Stomach (tissue), 9 donors: ENCODE data around the gene MAST4. TPM values are rescaled to one million over a fixed set of nuclear protein-coding genes. Genes with fewer than 3 reads are reported as not detected.
A peak's percentile ranks its signal among the peaks of the same experiment; 100 is the strongest.

Source experiments
- DNase-seq, 2 donors: peaks; one replicate each; pipeline versions ENCODE4 v3.0.0 to v3.0.0-alpha.2; 2013 to 2019
- H3K27ac ChIP-seq, 5 donors: fragments of 200-600 bp in 4 of 5; sonication (generic) in 4 of 5; one replicate each; pipeline ENCODE4 v1.5.1; 2013 to 2019; ENCODE audit warnings: mild to moderate bottlenecking in 1 of 5, moderate library complexity in 1 of 5
- H3K27me3 ChIP-seq, 3 donors: fragments of 200-600 bp; sonication (generic); one replicate each; pipeline ENCODE4 v1.5.1; 2017 to 2019; ENCODE audit warnings: mixed run types in 1 of 3
- H3K36me3 ChIP-seq, 4 donors: fragments of 200-600 bp; sonication (generic); 1 replicate in 3 of 4; 2 replicates in 1 of 4; pipeline ENCODE4 v1.5.1; 2016 to 2019
- H3K4me1 ChIP-seq, 4 donors: fragments of 200-600 bp; sonication (generic); one replicate each; pipeline ENCODE4 v1.5.1; 2016 to 2019
- H3K4me3 ChIP-seq, 4 donors: fragments of 200-600 bp; sonication (generic) in 3 of 4; one replicate each; pipeline ENCODE4 v1.5.1; 2016 to 2019; ENCODE audit warnings: mild to moderate bottlenecking in 1 of 4
- H3K9me3 ChIP-seq, 4 donors: fragments of 200-600 bp; sonication (generic); one replicate each; pipeline ENCODE4 v1.5.1; 2016 to 2019
- CTCF ChIP-seq, 7 experiments: fragments of 450-650 bp in 4 of 7; fragments of 200-600 bp in 3 of 7; sonication (generic) in 3 of 7; IDR thresholded peaks; one replicate each; pipeline ENCODE4 v1.5.1; 2016 to 2019; ENCODE audit warnings: antibody characterized with exemption in 7 of 7, control low read depth in 2 of 7, mild to moderate bottlenecking in 1 of 7
- EP300 ChIP-seq: sonication (generic); formaldehyde crosslinking; IDR thresholded peaks from one replicate; pipeline ENCODE4 v1.6.1; 2017; ENCODE audit warnings: antibody characterized with exemption
- POLR2A ChIP-seq, 4 donors: fragments of 450-650 bp; IDR thresholded peaks; one replicate each; pipeline ENCODE4 v1.6.1; 2016; ENCODE audit warnings: antibody characterized with exemption in 4 of 4, control low read depth in 2 of 4, mild to moderate bottlenecking in 1 of 4, moderate library complexity in 1 of 4
- POLR2AphosphoS5 ChIP-seq, 3 donors: sonication (generic); formaldehyde crosslinking; IDR thresholded peaks; one replicate each; pipeline ENCODE4 v1.6.1; 2016; ENCODE audit warnings: antibody characterized with exemption in 3 of 3
- WGBS, 5 donors: extraction: QIAGEN DNeasy Blood & Tissue Kit in 3 of 5; methylation state at CpG; one replicate each; pipeline versions ENCODE4 v1.1.5 to v1.1.7; 2013 to 2018; 5-methylcytosine and 5-hydroxymethylcytosine counted together
- intact Hi-C: fragments of 100-400 bp; cut with DNase I; formaldehyde crosslinking; loops from one replicate; pipeline ENCODE4 v1.15.1; 2023; ENCODE audit warnings: low total_unique reads
- polyA plus RNA-seq, 3 donors: library from polyadenylated mRNA; stranded (reverse); fragments of 200-250 nt; gene quantifications; one replicate each; pipeline ENCODE4 v1.2.3, GENCODE V29; 2013
- total RNA-seq, 5 donors: library from RNA; depleted of rRNA; stranded (reverse); fragments of >200 nt; gene quantifications; one replicate each; pipeline versions ENCODE4 v1.1.0 to v1.2.3, GENCODE V29; 2014 to 2016
- donor health status: healthy with polysubstance abuse.
- donor health status: Bipolar disorder and iron deficiency.
- donor health status: healthy.

The MAST4 gene
- total and polyA plus RNA-seq, 8 donors = 1.5 to 52.5 (median 32.1) TPM

DNA sequence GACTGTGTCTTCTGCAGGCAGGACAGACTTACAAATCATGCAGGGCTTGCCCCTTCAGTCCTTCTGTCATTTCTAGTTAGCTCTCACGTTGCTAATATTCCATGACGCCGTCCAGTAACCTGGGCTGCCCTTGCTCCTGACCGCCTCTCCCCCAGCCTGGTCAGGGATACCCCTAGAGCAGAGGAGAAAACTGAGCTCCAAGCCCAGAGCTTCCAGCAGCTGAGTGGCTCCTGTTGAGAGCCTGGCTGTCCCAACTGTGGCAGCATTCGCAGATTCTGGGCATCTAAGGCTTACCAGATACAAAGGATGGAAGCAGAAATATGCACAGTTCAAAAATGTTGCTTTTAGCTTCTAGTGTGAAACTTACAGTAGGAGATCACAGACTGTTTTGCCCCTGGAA, 415.2 kb downstream of the MAST4 start:
- no peak for TF ChIP-seq EP300
- TF ChIP-seq POLR2AphosphoS5 (IDR thresholded peaks at IDR 0.05) = no peak
- no peak for TF ChIP-seq POLR2A (IDR thresholded peaks at IDR 0.05)
- TF ChIP-seq CTCF (IDR thresholded peaks at IDR 0.05) = no peak
- 59 to 68% (median 67%) methylated on average over 5 of the region's 5 CpGs for WGBS, 5 donors
- no peak overlapping the region for H3K4me3 ChIP-seq

DNA sequence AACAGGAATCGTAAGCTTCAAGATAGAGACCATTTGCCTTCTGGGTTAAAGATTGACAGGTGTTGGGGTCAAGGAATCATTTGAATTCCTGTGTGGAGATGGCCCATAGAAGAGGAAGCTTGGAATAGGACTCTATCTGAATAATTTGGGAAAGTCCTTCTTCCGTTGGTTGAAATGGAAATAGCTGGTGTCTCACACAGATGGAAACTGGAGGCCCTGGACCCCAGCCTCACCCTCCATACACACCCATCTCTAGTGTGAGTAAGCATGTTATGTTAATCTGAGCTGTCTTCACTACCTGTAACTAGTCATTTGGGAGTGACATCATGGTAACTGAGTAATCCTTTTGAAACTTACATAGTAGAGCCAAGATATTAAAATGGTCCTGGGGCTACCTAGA, 416.0 kb downstream of the MAST4 start:
- Histone ChIP-seq H3K4me3 (no peak overlapping the region), H3K27me3 (no peaks in the 10 kb centered on the region), H3K4me1 (peaks cover 22 to 95% (median 52%) of the 10 kb centered on the region in 4 donors), H3K9me3 (no peaks in the 10 kb centered on the region), H3K27ac (peak overlapping the region in 4 of 5 donors; percentile 42 to 72 (median 58)), H3K36me3 (no peaks in the 10 kb centered on the region)
- no peak for DNase-seq
- TF ChIP-seq EP300 = no peak
- no peak for TF ChIP-seq POLR2AphosphoS5 (IDR thresholded peaks at IDR 0.05)
- no peak for TF ChIP-seq CTCF (IDR thresholded peaks at IDR 0.05)
- TF ChIP-seq POLR2A (IDR thresholded peaks at IDR 0.05) = no peak
- WGBS, 5 donors = 59 to 75% (median 65%) methylated on average over 2 of the region's 2 CpGs
- intact Hi-C loops = no loop called here

More for the DNA sequence above, 415.2 kb downstream of the MAST4 start:
- Histone ChIP-seq H3K27me3 (no peaks in the 10 kb centered on the region), H3K36me3 (no peaks in the 10 kb centered on the region), H3K27ac (peak overlapping the region in 4 of 5 donors; percentile 42 to 72 (median 58)), H3K9me3 (no peaks in the 10 kb centered on the region), H3K4me1 (peaks cover 27 to 95% (median 58%) of the 10 kb centered on the region in 4 donors)
- no peak for DNase-seq
- intact Hi-C loops = no loop called here

- Histone ChIP-seq H3K27ac (peak overlapping the region in 3 of 5 donors; percentile 76 to 82 (median 81)), H3K36me3 (no peaks in the 10 kb centered on the region), H3K4me1 (peaks cover 22 to 85% (median 44%) of the 10 kb centered on the region in 4 donors), H3K27me3 (no peaks in the 10 kb centered on the region), H3K9me3 (no peaks in the 10 kb centered on the region), H3K4me3 (no peak overlapping the region)
- intact Hi-C loops = no loop called here
- no peak for DNase-seq
- WGBS, 5 donors = 23 to 33% (median 28%) methylated on average over 1 of the region's 1 CpG
- TF ChIP-seq POLR2AphosphoS5 (IDR thresholded peaks at IDR 0.05) = no peak
- no peak for TF ChIP-seq EP300
- TF ChIP-seq CTCF (IDR thresholded peaks at IDR 0.05) = no peak
- TF ChIP-seq POLR2A (IDR thresholded peaks at IDR 0.05) = no peak
Measured at GRCh38 chr5:67013719-67014118, 417.5 kb downstream of the MAST4 start.

- peak overlapping the region in 4 of 5 donors; percentile 76 to 82 (median 80) for H3K27ac ChIP-seq
- WGBS, 5 donors = 85 to 91% (median 88%) methylated on average over 5 of the region's 5 CpGs
- H3K36me3 ChIP-seq = no peaks in the 10 kb centered on the region
- H3K4me1 ChIP-seq = peaks cover 22 to 80% (median 42%) of the 10 kb centered on the region in 4 donors
- no peaks in the 10 kb centered on the region for H3K9me3 ChIP-seq
- no peak for DNase-seq
- intact Hi-C loops = no loop called here
- H3K4me3 ChIP-seq = no peak overlapping the region
- TF ChIP-seq POLR2A (IDR thresholded peaks at IDR 0.05) (no peak), POLR2AphosphoS5 (IDR thresholded peaks at IDR 0.05) (no peak), EP300 (no peak), CTCF (IDR thresholded peaks at IDR 0.05) (no peak)
- H3K27me3 ChIP-seq = no peaks in the 10 kb centered on the region
Measured at GRCh38 chr5:67014191-67014590, 418.0 kb downstream of the MAST4 start.
